HTERT RPE-1 (cell line): ENCODE results near the gene FOXP3.

ENCODE experiments used
- in situ Hi-C: fragments of 300-500 bp; cut with MboI; formaldehyde crosslinking; loops from 4 replicates; pipeline ENCODE4 v1.14.3; 2020; ENCODE audit warnings: low sequenced_read_pairs

FOXP3 gene

DNA sequence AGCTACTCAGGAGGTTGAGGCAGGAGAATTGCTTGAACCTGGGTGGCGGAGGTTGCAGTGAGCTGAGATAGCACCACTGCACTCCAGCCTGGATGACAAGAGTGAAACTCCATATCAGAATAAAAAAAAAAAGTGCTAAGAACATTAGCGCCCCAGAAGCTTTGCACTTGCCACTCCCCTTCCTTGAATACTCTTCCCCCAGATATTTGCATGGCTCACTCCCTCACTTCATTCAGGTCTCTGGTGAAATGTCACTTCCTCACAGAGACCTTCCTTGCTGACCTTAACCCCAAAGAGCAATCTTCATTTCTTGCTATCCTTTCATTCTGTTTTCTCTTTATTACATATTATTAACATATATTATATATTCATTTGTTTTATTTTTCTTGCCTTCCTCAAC lies 42.6 kb downstream of the FOXP3 start:
- in situ Hi-C loops, result no loop called here

DNA sequence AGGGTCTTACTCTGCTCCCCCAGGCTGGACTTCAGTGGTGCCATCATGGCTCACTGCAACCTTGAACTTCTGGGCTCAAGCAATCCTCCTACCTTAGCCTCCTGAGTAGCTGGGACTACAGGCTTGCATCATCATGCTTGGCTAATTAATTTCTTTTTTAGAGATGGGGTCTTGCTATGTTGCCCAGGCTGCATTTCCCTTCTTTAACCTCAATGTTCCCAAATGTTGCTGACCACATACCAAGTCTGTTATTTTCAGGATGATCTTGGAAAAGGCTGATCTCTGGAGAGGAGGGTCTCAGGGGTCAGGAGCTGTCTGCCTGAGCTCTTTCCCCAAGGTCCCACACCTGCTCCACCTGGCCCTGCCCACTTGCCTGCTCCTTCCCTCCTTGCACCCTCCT lies 44.4 kb downstream of the FOXP3 start:
- in situ Hi-C loops, result no loop called here

DNA sequence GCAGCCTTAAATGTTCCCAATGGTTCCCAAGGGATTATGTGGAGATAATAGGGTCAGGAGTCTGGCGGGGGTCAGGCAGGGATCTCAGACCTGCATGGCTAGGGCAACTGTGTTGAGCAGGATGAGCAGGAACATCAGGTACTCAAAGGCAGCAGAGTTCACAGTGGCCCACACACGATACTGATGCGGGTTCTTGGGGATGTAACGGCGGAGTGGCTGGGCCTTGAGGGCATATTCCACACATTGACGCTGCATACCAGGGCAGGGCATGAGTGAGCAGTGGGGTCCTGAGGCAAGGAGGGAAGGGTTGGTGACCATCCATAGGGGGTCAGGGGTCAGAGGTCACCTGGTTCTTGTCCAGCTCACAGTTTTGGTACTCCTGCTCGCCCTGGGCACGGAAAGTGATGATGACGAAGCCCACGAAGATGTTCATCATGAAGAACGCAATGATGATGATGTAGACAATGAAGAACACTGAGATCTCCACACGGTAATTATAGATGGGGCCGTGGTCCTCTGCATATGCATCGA lies 49.4 kb downstream of the FOXP3 start:
- in situ Hi-C loops, result no loop called here

DNA sequence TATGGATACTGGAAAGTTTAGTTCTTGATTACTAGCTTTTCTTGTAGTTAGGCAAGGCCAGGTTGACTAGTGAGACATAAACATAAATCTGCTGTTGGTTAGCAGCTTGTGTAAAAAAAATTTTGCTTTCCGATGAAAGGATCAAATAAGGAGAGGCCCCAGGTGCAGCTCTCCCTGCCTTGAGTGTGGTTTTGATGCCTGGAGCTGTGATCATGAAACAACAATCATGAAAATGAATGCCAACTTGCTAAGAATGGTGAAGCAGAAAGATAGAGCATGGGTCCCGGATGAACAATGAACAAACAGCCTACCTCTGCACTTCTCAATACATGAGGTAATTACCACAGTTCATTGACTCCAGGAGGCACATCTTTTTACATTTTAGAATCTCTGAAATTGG lies 50.1 kb downstream of the FOXP3 start:
- in situ Hi-C loops, result no loop called here

DNA sequence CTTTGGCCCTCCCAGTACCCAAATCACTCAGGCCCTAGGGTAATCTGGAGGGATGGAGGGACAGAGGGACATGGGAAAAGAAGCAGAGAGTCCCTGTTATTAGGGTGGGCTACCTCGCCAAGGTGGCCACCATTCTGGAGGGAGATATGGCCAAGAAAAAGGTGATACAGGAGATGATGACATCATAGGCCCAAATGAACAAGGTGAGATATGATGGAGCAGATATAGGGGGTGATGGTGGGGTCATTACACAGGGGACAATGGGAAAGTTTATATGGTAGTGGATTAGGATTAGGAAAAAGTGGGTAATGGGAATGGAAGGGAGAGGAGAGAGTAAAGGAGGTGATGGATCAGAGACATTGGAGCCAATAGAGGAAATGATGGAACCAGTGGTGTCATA lies 51.6 kb downstream of the FOXP3 start:
- in situ Hi-C loops, result no loop called here

DNA sequence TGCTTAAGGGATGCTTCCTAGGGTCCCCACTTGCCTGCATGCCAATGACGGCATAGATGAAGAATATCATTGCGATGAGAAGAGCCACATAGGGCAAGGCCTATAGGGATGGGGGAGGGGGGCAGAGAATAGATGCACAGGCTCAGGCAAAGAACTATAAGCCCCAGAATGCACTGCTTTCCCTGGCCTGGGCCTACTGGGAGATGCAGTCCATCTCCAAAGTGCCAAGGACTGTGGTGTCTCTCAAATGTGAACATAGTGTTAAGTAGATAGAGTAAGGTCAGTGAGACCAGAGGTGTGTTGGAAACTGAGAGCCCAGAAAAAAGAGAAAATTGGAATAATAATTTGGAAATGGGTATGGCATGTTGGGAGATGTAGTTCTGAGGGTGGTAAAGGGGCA lies 52.3 kb downstream of the FOXP3 start:
- in situ Hi-C loops, result no loop called here

DNA sequence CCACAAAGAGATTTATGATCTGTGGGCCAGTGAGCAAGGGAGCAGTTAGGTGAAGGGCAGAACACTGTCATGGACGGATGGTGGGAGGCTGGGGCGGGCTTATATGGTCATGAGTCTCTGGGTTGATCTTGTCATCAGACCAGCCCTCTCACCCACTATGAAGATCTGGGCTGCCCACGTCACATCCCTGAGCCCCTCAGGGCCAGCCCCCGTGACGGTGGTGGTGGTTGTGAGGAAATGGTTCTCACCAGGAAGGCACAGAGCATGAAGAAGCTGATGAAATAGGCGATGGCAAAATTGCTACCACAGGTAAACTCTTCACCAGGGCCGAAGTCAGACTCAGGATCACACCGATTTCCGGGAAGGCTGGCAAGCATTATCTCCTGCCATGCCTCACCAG lies 53.4 kb downstream of the FOXP3 start:
- in situ Hi-C loops, result no loop called here

DNA sequence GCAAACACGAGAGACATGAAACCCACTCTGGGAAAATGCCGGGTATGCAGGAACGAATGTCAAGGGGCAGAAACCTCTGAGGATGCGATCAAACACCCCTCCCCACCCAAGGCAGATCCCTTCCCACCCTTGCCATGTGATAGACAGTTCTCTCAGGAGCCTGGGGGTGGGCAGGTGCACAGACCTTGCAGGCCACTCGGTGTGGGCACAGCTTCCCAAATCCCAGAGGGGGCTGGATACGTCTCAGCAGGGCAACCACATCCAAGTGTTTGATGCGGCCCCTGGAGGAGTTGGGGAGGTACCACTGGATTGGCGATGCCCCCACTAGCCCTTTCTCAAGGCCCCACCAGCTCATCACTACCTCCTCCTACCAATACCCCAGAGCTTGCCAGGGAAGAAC lies 54.1 kb downstream of the FOXP3 start:
- in situ Hi-C loops, result no loop called here

DNA sequence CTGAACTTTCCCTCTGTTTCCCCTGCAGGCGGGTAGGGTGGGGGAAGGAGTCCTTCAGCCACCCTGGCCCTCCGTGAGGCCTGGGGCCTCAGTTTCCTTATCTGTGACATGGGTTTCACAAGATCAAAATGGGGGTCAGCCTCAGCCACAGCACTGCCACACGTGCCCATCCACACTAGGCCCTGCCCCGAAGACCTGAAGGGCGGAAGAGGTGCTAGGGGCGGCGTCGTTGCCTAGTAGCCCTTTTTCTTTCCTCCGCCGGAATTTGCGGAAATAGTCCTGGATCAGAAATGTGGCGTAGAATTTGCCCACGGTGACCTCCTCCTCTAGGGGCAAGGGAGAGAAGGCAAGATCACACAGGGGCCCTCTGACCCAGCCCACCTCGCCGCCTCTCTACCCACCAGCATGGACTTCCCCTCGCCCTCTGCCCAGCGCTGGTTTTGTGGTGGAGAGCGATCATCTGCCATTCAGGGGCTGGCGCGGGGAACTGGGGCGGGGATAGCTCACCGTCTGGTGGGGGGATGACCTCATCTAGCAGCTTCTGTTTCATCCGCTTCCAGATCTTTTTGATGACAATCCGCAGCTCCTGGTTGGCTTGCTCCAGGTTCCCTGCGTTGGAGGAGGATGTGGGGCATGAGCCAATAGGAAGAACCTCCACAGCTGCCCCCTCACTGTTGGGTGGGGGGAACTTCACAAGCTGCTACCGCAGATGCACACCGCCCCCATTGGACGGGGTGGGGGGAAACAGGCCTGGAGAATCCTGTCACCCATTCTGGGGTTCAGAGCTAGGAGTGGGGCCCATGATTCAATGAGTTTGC lies 54.9 kb downstream of the FOXP3 start:
- in situ Hi-C loops, result no loop called here

DNA sequence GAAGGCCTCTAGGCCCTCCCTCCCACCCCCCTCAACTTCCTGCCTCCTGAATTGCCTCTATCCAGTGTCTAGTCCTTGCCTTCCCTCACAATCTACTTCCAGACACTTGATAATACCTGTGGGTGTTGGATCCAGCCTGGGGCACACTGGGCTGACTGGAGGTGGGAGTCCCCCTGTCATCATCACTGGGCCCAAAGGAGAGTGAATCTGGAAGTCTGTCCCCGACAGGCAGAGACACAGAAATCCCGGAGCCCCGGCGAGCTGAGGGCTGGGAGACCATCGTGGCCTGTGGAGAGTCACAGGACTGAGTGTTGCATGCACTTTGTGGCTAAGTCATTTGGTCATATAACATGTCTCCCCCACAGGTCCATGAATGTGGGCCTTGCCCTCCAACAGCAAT lies 56.1 kb downstream of the FOXP3 start:
- in situ Hi-C loops, result no loop called here

DNA sequence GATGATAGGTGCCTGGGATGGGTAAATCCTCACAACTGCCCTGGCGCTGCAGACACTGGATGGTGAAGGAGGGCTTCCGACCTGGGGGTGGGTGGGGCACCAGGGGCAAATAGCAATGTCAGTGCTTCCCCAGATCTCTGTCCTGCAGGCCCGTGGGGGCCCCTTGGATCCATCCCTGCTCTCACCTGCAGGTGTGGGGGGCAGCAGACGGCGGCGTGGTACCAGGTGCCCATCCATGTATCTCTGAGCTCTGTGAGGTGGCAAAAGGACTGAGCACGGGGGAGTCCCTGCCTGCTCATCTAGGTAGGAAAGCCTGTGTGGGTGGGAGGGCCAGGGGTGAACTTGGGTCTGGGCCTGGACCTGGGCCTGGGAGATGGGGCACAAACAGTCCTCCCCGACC lies 58.0 kb downstream of the FOXP3 start:
- in situ Hi-C loops, result no loop called here

DNA sequence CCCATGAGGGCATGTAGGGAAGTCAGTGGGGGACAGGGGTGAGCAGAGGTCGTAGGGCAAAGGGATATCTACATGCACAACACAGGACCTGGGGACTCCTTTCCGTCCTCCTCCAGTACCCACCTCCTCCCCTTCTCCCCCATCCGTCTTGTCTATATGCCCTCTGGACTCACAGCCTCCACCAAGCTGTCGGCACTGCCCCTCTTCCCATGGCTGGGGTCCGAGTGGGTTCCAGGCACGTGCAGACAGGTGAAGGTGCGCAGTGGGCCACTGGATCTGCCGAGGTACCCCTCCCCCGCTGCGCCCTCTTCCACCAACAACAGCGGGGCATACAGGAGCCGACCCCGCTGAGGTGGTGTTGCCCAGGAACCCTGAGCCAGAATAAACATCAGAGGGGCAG lies 59.1 kb downstream of the FOXP3 start:
- in situ Hi-C loops, result no loop called here

DNA sequence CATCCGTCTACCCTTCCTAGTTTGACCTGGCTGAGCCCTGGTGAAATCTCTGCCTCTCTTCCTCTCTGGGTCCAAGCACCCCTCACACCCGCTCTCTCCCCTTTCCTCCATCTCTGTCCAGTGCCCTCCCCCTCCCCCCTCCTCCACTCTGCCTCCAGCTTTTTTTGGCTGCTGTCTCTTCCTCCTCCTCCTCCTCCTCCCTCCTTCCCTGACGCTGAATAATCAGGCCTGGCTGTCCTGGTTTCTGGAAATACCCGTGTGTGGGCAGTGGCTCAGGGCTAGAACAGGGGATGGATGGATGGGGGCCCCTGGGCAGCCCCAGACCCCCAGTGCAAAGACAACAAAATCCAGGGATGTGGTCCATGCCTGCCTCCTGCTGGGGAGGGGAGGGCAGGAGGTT lies 59.8 kb downstream of the FOXP3 start:
- in situ Hi-C loops, result no loop called here

DNA sequence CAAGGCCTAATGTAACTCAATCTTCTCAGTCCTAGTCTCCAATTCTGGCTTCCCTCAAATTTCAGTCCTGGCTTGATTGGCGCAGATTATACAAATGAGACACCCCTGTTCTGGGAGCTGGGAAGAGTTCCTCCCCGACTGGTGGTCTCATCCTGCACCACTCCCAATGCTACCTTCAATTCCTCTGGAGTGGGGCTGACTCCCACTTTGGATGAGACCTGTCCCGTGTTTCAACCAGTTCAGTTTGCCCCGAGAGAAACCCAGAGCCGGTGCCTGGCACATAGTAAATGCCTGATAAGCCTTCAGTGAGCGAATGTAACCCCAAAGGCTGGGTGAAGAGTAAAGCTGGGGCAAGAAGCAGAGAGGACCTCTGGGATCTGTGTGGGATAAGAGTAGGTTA lies 60.5 kb downstream of the FOXP3 start:
- in situ Hi-C loops, result no loop called here

DNA sequence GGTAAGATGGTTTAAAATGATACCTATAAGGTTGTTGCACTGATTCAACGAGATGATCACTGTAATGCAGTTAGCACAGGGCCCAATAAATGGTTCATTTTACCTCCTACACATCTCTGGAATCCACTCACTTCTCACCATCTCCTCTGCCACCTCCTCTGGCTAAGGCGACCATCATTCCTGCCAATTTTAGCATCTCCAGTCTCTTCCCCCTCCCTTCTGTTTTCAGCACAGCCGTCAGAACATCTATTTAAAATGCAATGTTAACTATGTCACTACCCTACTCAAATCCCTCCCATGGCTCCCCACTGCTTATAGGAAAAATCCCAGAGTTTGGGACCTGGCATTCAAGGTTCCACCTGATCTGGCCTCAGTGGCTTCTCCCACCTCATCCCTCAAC lies 61.0 kb downstream of the FOXP3 start:
- in situ Hi-C loops, result no loop called here

DNA sequence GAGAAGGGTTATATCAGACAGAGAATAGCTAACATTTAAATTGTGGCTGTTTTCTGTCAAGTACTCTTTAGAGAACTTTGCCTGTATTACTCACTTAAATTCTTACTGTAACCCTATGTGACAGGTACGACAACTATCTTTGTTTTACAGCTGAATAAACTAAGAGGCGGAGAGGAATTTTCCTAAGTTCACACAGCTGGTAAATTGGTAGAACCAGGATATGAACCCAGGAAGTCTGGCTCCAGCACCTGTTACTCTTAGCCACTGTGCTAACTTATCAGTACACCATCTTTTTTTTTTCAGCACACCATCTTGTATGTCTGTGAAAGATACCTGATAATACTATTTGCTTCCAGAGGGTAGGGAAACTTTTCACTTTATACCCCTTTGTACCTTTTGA lies 62.5 kb downstream of the FOXP3 start:
- in situ Hi-C loops, result no loop called here
